Upper lobe of left lung (tissue), 6 donors: Measurements from ENCODE around the gene TMIGD1. TPM values are rescaled to one million over a fixed set of nuclear protein-coding genes. Genes with fewer than 3 reads are reported as not detected.

Experiments used
- ATAC-seq, 2 donors: fragments of 200-7000 bp; cut with Tn5 transposase; one replicate each; pipeline ENCODE4 v1.9.1; 2022; ENCODE audit warnings: mild to moderate bottlenecking in 2 of 2, moderate library complexity in 2 of 2; ENCODE audit not compliant: low FRiP score in 2 of 2
- DNase-seq, 2 donors: peaks; one replicate each; pipeline ENCODE4 v3.0.0-alpha.2; 2019 to 2020
- H3K27ac ChIP-seq, 4 donors: fragments of 200-600 bp; sonication (generic); one replicate each; pipeline ENCODE4 v1.5.1; 2016 to 2019
- H3K27me3 ChIP-seq, 4 donors: fragments of 200-600 bp; sonication (generic); one replicate each; pipeline ENCODE4 v1.5.1; 2017 to 2019
- H3K36me3 ChIP-seq, 4 donors: fragments of 200-600 bp; sonication (generic); one replicate each; pipeline ENCODE4 v1.5.1; 2016 to 2019
- H3K4me1 ChIP-seq, 4 donors: fragments of 200-600 bp; sonication (generic); one replicate each; pipeline ENCODE4 v1.5.1; 2018 to 2019
- H3K4me3 ChIP-seq, 4 donors: fragments of 200-600 bp; sonication (generic); one replicate each; pipeline ENCODE4 v1.5.1; 2017 to 2019; ENCODE audit warnings: mild to moderate bottlenecking in 2 of 4, moderate library complexity in 1 of 4
- H3K9me3 ChIP-seq, 4 donors: fragments of 200-600 bp; sonication (generic); one replicate each; pipeline ENCODE4 v1.5.1; 2018 to 2019
- EP300 ChIP-seq, 4 donors: sonication (generic); formaldehyde crosslinking; IDR thresholded peaks; one replicate each; pipeline ENCODE4 v1.5.1; 2017; ENCODE audit warnings: antibody characterized with exemption in 4 of 4, control low read depth in 2 of 4
- POLR2A ChIP-seq, 4 donors: fragments of 450-650 bp; IDR thresholded peaks; one replicate each; pipeline ENCODE4 v1.5.1; 2016 to 2017; ENCODE audit warnings: antibody characterized with exemption in 4 of 4, mild to moderate bottlenecking in 2 of 4
- POLR2AphosphoS5 ChIP-seq, 2 donors: sonication (generic); formaldehyde crosslinking; IDR thresholded peaks; one replicate each; pipeline ENCODE4 v1.5.1; 2017; ENCODE audit warnings: antibody characterized with exemption in 2 of 2
- WGBS, 2 donors: methylation state at CpG; one replicate each; pipeline ENCODE4 v1.1.5; 2017 to 2018; 5-methylcytosine and 5-hydroxymethylcytosine counted together
- total RNA-seq, 6 donors: library from RNA; depleted of rRNA in 4 of 6; stranded (reverse); fragments of >200 nt in 4 of 6; gene quantifications; one replicate each; pipeline versions ENCODE4 v1.1.0 to v1.2.1, GENCODE V29; 2016 to 2021
- TF ChIP-seq, protein P1 (sequence below), 6 experiments: fragments of 450-650 bp in 4 of 6; fragments of 200-600 bp in 2 of 6; sonication (generic) in 2 of 6; IDR thresholded peaks; one replicate each; pipeline ENCODE4 v1.5.1; 2016 to 2019; ENCODE audit warnings: antibody characterized with exemption in 6 of 6
- donor health status: DM: no; HTN: no; CAD: no; lungs with moderate emphysema.
- donor health status: DM: no; HTN: yes; CAD: no; lungs with severe emphysema.

The TMIGD1 gene
- total RNA-seq, 6 donors from 2014 or later, result not detected

DNA sequence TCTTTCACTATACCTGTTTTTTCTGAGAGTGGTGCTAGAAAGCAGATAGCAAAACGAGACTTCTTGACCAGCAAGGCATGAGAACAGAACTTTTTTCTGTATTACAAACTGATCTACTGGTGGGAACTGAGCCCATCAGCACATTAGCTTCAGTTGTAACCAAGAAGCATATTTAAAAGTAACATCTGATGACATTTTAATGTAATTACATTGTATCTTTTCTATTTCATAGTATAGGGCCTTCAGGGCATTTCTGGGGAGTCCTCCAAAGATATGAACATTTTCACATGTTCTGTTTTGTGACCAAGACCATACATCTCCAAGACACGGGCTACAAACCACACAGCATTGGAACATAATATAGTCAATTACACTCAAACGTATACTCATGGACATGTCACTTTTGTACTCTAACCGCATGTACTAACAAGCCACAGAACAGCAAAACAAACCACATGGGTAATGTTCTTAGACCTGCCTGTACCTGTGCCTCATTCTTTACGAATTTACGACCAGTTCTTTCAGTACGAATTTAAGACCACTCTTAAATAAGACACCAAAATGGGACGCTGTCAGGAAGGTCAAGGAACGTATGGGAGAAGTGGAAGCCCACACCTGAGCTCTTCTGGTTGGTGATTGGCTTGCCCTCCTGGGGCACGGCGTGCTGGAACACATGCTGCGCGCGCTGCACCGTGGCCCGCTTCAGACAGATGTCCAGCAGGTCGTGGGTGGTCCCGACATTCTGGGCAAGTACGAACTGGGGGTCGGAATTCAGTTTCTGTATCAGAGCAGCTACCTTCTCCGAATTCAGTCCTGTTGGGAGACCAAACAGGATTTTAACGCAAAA, 42.9 kb downstream of the TMIGD1 start:
- Histone ChIP-seq H3K36me3 (peaks cover 0 to 29% (median 12%) of the 10 kb centered on the region in 4 donors), H3K27ac (peak overlapping the region; percentile 72 to 85 (median 83)), H3K4me3 (peak overlapping the region; percentile 59 to 99 (median 96)), H3K27me3 (no peaks in the 10 kb centered on the region), H3K4me1 (peaks cover 7 to 18% (median 13%) of the 10 kb centered on the region in 4 donors), H3K9me3 (no peaks in the 10 kb centered on the region)
- no peak for TF ChIP-seq POLR2A (IDR thresholded peaks at IDR 0.05)
- no peak for TF ChIP-seq EP300 (IDR thresholded peaks at IDR 0.05)
- TF ChIP-seq, protein P1, sequence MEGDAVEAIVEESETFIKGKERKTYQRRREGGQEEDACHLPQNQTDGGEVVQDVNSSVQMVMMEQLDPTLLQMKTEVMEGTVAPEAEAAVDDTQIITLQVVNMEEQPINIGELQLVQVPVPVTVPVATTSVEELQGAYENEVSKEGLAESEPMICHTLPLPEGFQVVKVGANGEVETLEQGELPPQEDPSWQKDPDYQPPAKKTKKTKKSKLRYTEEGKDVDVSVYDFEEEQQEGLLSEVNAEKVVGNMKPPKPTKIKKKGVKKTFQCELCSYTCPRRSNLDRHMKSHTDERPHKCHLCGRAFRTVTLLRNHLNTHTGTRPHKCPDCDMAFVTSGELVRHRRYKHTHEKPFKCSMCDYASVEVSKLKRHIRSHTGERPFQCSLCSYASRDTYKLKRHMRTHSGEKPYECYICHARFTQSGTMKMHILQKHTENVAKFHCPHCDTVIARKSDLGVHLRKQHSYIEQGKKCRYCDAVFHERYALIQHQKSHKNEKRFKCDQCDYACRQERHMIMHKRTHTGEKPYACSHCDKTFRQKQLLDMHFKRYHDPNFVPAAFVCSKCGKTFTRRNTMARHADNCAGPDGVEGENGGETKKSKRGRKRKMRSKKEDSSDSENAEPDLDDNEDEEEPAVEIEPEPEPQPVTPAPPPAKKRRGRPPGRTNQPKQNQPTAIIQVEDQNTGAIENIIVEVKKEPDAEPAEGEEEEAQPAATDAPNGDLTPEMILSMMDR (IDR thresholded peaks at IDR 0.05), result no peak
- TF ChIP-seq POLR2AphosphoS5 (IDR thresholded peaks at IDR 0.05), result no peak
- WGBS, 2 donors, result 5 to 8% methylated on average over 14 to 22 of the region's 22 CpGs
- DNase-seq, result peak; percentile 64 to 89
- ATAC-seq, result peak in 1 of 2 donors; percentile 67

DNA sequence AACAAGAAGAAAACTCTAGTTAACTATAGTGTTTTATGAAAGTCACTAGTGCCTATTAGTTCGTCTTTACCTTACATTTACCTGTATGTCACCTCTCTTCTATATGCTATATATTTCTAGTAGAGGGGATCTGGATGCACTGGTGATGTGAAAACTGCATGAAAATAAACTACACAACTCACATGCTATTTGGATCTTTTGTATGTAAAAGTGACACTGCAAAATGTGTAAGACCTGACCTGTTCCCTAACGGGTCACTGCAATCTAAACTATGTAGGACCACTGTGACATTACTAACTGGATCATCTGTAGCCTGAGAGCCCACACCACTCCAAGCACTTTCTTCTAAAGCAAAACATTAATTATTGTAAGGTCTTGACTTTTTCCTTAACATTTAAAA, 43.8 kb downstream of the TMIGD1 start:
- Histone ChIP-seq H3K27ac (no peak overlapping the region), H3K9me3 (no peaks in the 10 kb centered on the region), H3K36me3 (peaks cover 0 to 38% (median 19%) of the 10 kb centered on the region in 4 donors), H3K4me1 (peaks cover 7 to 18% (median 13%) of the 10 kb centered on the region in 4 donors), H3K4me3 (no peak overlapping the region), H3K27me3 (no peaks in the 10 kb centered on the region)
- DNase-seq (no peak), ATAC-seq (no peak)
- WGBS, 2 donors, result 89 to 94% methylated on average over 2 of the region's 2 CpGs
- TF ChIP-seq, protein P1 (IDR thresholded peaks at IDR 0.05), result no peak
- TF ChIP-seq EP300 (IDR thresholded peaks at IDR 0.05) (no peak), POLR2A (IDR thresholded peaks at IDR 0.05) (no peak), POLR2AphosphoS5 (IDR thresholded peaks at IDR 0.05) (no peak)

DNA sequence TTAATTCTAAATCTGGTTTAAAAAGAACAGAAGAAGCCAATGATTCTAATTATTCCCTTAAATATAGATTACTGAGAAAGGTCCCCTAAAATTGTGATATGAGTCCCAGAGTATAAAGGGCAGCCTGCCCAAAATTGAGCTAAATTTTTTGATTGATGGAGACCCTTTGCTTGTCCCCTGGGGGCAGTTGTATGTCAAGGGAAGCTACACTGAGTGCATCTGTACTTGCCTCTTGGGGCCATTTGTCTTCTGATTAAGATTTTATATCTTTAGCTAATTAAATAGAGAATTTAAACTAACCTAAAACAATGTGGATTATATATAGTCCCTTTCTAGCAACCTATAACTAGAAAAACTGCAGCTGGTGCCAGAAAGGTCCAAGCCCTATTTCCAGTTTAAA, 54.7 kb downstream of the TMIGD1 start:
- Histone ChIP-seq H3K27me3 (no peaks in the 10 kb centered on the region), H3K9me3 (no peaks in the 10 kb centered on the region), H3K4me1 (peaks cover 0 to 7% (median 3%) of the 10 kb centered on the region in 4 donors), H3K27ac (no peak overlapping the region), H3K4me3 (no peak overlapping the region), H3K36me3 (peaks cover 0 to 54% (median 17%) of the 10 kb centered on the region in 4 donors)
- DNase-seq (no peak), ATAC-seq (no peak)
- no peak for TF ChIP-seq EP300 (IDR thresholded peaks at IDR 0.05)

DNA sequence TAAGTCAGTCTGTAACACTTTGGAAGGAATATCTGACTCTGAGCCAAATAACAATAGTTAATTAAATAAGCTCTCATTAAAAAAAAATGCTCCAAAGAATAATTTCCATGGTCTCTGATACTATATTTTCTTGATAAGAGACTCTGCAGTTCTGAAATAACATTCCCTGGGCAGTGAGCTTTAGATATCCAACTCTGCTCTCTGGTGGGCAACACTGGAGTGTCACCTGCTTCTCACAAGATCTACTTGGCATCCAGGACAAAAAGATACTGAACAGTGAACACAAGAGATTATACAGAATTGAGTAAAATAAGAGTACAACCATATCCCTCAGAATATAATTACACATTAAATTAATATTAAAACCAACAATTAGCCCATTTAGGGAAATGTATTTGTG, 55.8 kb downstream of the TMIGD1 start:
- Histone ChIP-seq H3K4me3 (no peak overlapping the region), H3K27me3 (no peaks in the 10 kb centered on the region), H3K9me3 (no peaks in the 10 kb centered on the region), H3K27ac (no peak overlapping the region), H3K4me1 (peaks cover 0 to 7% (median 3%) of the 10 kb centered on the region in 4 donors), H3K36me3 (peaks cover 3 to 50% (median 20%) of the 10 kb centered on the region in 4 donors)
- TF ChIP-seq POLR2A (IDR thresholded peaks at IDR 0.05), result no peak
- TF ChIP-seq, protein P1 (IDR thresholded peaks at IDR 0.05), result peak in 5 of 6 experiments; percentile 33 to 59 (median 49)
- DNase-seq (no peak), ATAC-seq (no peak)

DNA sequence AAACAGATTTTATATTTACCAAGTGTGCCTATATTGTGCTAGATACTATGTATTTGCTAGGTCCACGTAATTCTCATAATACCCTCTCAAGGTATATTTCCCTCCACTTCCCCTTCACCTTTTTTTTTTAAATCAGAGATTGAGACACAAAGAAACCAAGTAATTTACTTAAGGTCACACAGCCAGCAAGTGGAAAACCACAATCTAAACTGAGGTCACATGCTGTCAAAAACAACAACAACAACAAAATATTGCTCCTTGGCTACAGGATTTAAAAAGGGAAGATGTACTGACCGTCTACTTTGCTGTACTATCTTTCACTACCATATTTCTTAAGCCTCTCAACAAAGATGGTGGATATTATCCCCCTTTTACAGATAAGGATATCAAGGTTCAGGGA, 57.9 kb downstream of the TMIGD1 start:
- ATAC-seq, result no peak

More for the DNA sequence above, 57.9 kb downstream of the TMIGD1 start:
- Histone ChIP-seq H3K27me3 (no peaks in the 10 kb centered on the region), H3K36me3 (peaks cover 12 to 62% (median 28%) of the 10 kb centered on the region in 4 donors), H3K9me3 (no peaks in the 10 kb centered on the region), H3K27ac (no peak overlapping the region), H3K4me1 (peaks cover 0 to 7% (median 3%) of the 10 kb centered on the region in 4 donors), H3K4me3 (no peak overlapping the region)
- 69 to 81% methylated on average over 2 of the region's 2 CpGs for WGBS, 2 donors
- no peak for TF ChIP-seq POLR2A (IDR thresholded peaks at IDR 0.05)
- TF ChIP-seq POLR2AphosphoS5 (IDR thresholded peaks at IDR 0.05), result no peak
- TF ChIP-seq, protein P1 (IDR thresholded peaks at IDR 0.05), result no peak
- TF ChIP-seq EP300 (IDR thresholded peaks at IDR 0.05), result no peak
- DNase-seq, result no peak
